Psoas muscle (tissue), 8 donors: Measurements from ENCODE around the gene GAS2L2. TPM values are rescaled to one million over a fixed set of nuclear protein-coding genes. Genes with fewer than 3 reads are reported as not detected.

Experiments used
- ATAC-seq, 4 donors: fragments of 200-7000 bp; cut with Tn5 transposase; one replicate each; pipeline ENCODE4 v1.9.1; 2020; ENCODE audit warnings: moderate library complexity in 3 of 4, mild to moderate bottlenecking in 2 of 4
- DNase-seq, 2 donors: peaks; one replicate each; pipeline ENCODE4 v3.0.0-alpha.2; 2020
- H3K27ac ChIP-seq: fragments of 200-600 bp; one replicate; pipeline ENCODE4 v1.8.0; 2022
- H3K27me3 ChIP-seq, 3 donors: fragments of 200-600 bp in 1 of 3; one replicate each; pipeline versions ENCODE4 v1.6.1 to v1.8.0; 2013 to 2022; ENCODE audit warnings: low read length in 2 of 3, mild to moderate bottlenecking in 2 of 3, moderate library complexity in 1 of 3; ENCODE audit not compliant: insufficient read depth in 3 of 3
- H3K36me3 ChIP-seq, 2 donors: fragments of 200-600 bp in 1 of 2; one replicate each; pipeline versions ENCODE4 v1.6.1 to v1.8.0; 2013 to 2022; ENCODE audit warnings: low read depth in 1 of 2, mild to moderate bottlenecking in 1 of 2, moderate library complexity in 1 of 2; ENCODE audit not compliant: insufficient read depth in 1 of 2
- H3K4me1 ChIP-seq: fragments of 200-600 bp; one replicate; pipeline ENCODE4 v1.8.0; 2022
- H3K4me3 ChIP-seq: fragments of 200-600 bp; one replicate; pipeline ENCODE4 v1.8.0; 2022; ENCODE audit warnings: mild to moderate bottlenecking
- H3K9me3 ChIP-seq: fragments of 200-600 bp; one replicate; pipeline ENCODE4 v1.8.0; 2022
- WGBS, 3 donors: extraction: QIAGEN DNeasy Blood & Tissue Kit; methylation state at CpG; one replicate each; pipeline versions ENCODE4 v1.1.6 to v1.1.7; 2013; 5-methylcytosine and 5-hydroxymethylcytosine counted together
- intact Hi-C, 2 donors: fragments of 100-400 bp; cut with DNase I; formaldehyde crosslinking; loops; one replicate each; pipeline versions ENCODE4 v1.11.0 to v1.14.2; 2022
- polyA plus RNA-seq, 3 donors: library from polyadenylated mRNA; stranded (reverse); fragments of 200-250 nt; gene quantifications; one replicate each; pipeline ENCODE4 v1.2.3, GENCODE V29; 2013
- total RNA-seq, 4 donors: library from RNA; stranded (reverse); fragmentation: NEBNext Ultra II Directional in 2 of 4; extraction: Animal tissue kit (Norgen Biotek cat#: 25700) in 2 of 4; gene quantifications; one replicate each; pipeline versions ENCODE4 v1.2.1 to v1.2.4, GENCODE V29; 2021 to 2023
- TF ChIP-seq, protein P1 (sequence below): fragments of 200-600 bp; IDR thresholded peaks from one replicate; pipeline ENCODE4 v1.8.0; 2022; ENCODE audit warnings: antibody characterized with exemption
- donor health status: healthy with polysubstance abuse.
- donor health status: DM: no; HTN: no; CAD: no; lungs with moderate emphysema.
- donor health status: Bipolar disorder and iron deficiency.
- donor health status: healthy.
- donor health status: DM: yes; HTN: yes; CAD: no.
- donor health status: DM: no; HTN: no; CAD: no.
- donor health status: DM: no; HTN: no; CAD: no.
- donor health status: DM: yes; HTN: yes; CAD: no.

The GAS2L2 gene
- total and polyA plus RNA-seq, 7 donors, result 0.04 to 0.27 (median 0.13) TPM; not detected in 1

DNA sequence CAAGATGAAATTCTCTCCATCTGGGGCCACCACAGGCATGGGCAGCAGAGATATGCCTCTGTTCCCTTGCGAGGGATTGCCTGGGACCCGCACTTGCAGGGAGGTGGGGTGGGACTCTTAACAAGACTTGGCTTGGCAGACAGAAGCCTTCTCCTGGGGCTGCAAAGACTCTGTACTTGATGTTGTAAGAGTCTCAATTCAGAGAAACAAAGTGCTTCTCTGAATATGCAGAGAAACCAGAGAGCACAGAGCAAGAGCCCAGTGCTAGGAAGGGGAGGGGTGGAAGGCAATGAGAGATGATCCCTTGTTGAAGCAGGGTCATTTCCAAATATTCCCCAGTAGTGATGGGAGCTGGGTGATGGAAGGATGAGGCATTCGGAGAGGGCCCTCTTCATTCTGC lies 40.2 kb upstream of the GAS2L2 start:
- intact Hi-C loops, result no loop called here
- Histone ChIP-seq H3K27me3 (peaks cover 0 to 48% (median 6%) of the 10 kb centered on the region in 3 donors), H3K9me3 (no peaks in the 10 kb centered on the region), H3K27ac (no peak overlapping the region), H3K4me1 (no peaks in the 10 kb centered on the region), H3K36me3 (no peaks in the 10 kb centered on the region), H3K4me3 (no peak overlapping the region)
- TF ChIP-seq, protein P1, sequence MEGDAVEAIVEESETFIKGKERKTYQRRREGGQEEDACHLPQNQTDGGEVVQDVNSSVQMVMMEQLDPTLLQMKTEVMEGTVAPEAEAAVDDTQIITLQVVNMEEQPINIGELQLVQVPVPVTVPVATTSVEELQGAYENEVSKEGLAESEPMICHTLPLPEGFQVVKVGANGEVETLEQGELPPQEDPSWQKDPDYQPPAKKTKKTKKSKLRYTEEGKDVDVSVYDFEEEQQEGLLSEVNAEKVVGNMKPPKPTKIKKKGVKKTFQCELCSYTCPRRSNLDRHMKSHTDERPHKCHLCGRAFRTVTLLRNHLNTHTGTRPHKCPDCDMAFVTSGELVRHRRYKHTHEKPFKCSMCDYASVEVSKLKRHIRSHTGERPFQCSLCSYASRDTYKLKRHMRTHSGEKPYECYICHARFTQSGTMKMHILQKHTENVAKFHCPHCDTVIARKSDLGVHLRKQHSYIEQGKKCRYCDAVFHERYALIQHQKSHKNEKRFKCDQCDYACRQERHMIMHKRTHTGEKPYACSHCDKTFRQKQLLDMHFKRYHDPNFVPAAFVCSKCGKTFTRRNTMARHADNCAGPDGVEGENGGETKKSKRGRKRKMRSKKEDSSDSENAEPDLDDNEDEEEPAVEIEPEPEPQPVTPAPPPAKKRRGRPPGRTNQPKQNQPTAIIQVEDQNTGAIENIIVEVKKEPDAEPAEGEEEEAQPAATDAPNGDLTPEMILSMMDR, result no peak
- ATAC-seq, result no peak
- 47 to 66% (median 62%) methylated on average over 3 of the region's 3 CpGs for WGBS, 3 donors
- DNase-seq, result no peak

DNA sequence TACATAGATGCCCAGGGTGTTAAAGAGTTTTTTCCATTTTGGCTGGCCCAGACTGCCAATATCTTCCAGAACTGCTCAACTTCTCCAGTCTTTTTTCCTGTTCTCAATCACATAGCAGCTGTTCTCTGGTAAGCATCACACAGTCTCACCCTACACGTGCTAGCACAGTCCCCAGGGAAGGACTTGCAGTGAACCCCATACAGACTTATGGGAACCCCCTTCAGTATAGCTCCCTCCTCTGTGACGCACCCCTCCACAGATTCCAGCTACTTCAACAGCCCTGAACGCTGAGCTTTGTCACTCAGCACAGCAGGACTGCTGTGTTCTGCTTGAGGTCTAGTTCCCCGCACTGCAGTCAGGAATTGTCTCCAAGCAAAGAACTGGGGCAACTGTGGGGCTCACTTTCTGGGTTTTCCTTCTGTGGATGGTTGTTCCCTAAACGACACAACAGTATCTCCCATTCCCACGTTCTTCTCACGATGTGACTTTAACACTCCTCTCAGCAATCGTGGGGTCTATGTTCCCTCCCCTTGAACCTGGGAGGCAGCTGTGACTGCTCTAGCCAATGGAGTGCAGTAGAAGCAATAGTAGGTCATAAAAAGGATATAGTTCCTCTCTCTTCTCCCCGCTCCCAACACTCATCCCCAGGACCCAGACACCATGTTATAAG lies 38.8 kb upstream of the GAS2L2 start:
- Histone ChIP-seq H3K36me3 (no peaks in the 10 kb centered on the region), H3K4me1 (no peaks in the 10 kb centered on the region), H3K9me3 (no peaks in the 10 kb centered on the region), H3K4me3 (no peak overlapping the region), H3K27ac (no peak overlapping the region), H3K27me3 (peaks cover 0 to 42% (median 6%) of the 10 kb centered on the region in 3 donors)
- 49 to 50% (median 50%) methylated on average over 9 of the region's 9 CpGs for WGBS, 3 donors
- TF ChIP-seq, protein P1, result no peak
- intact Hi-C loops, result no loop called here
- ATAC-seq (no peak), DNase-seq (no peak)

DNA sequence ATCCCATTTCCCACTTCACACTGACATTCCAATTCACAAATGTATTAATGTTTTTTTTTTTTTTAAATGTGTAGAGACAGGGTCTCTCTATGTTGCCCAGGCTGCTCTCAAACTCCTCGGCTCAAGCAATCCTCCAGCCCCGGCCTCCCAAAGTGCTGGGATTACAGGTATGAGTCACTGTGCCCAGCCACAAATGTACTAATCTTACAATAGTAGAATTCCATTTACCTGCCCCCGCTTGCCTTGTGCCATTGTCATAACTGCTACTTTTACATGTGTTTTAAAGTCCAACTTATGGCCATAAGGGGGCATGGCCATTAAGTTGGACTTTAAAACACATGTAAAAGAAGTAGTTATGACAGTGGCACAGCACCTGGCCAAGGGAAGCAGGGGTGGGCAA lies 37.8 kb upstream of the GAS2L2 start:
- intact Hi-C loops, result no loop called here
- H3K4me3 ChIP-seq, result no peak overlapping the region
- DNase-seq (no peak), ATAC-seq (no peak)
- H3K4me1 ChIP-seq, result no peaks in the 10 kb centered on the region
- H3K9me3 ChIP-seq, result no peaks in the 10 kb centered on the region
- peaks cover 0 to 33% (median 6%) of the 10 kb centered on the region in 3 donors for H3K27me3 ChIP-seq
- TF ChIP-seq, protein P1, result no peak
- no peaks in the 10 kb centered on the region for H3K36me3 ChIP-seq
- H3K27ac ChIP-seq, result no peak overlapping the region
- 93 to 99% (median 97%) methylated on average over 3 of the region's 3 CpGs for WGBS, 3 donors

DNA sequence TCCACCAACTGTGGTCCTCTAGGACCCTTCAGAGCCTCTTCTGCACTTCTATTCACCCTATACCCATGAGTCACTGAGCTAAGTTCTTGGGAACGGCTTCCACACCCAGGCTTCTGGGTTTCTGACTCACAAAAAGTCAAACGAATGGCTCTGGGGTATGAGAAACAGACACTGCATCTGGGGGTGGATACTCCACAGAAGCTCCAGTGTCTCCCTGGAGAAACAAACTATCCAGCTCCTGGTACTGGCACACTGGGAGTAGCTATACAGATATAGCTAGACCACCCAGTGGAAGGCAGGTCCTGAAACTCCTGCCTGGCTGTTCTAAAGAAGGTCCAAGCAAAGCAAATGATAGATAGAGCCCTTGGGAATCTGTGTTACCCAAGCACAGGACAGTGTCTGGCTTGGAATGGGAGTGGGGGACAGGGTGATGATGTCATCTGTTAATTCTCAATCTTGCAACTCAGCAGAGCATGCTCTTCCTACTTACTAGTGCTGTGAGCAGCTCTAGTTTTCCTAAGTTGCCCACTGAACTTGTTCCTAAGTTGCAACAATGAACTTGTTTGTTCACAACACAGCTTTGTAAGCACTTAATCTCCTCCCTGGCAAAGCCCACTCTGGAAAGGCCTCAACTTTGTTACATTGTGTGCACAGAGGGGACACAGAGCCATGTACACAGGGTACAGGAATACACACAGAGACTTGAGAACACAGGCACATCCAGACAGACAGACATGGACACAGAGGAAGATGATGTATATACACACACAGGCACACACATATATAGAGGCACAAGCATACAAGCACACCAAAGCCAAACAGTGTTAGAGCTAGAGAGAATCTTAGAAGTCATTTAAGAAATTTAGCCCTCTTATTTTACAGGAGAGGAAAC lies 35.7 kb upstream of the GAS2L2 start:
- DNase-seq (no peak), ATAC-seq (peak in 3 of 4 donors; percentile 49 to 63 (median 57))
- TF ChIP-seq, protein P1, result no peak
- H3K27me3 ChIP-seq, result peaks cover 0 to 12% (median 2%) of the 10 kb centered on the region in 3 donors
- no peaks in the 10 kb centered on the region for H3K36me3 ChIP-seq
- no peaks in the 10 kb centered on the region for H3K4me1 ChIP-seq
- H3K4me3 ChIP-seq, result no peak overlapping the region
- 36 to 58% (median 39%) methylated on average over 2 of the region's 2 CpGs for WGBS, 3 donors
- H3K27ac ChIP-seq, result no peak overlapping the region
- intact Hi-C loops, result no loop called here
- H3K9me3 ChIP-seq, result no peaks in the 10 kb centered on the region
